ENCODE data around the gene PGS1. TPM values are rescaled to one million over a fixed set of nuclear protein-coding genes. Genes with fewer than 3 reads are reported as not detected.

The PGS1 gene
- total and polyA plus RNA-seq, 8 donors = 42.9 to 83.6 (median 58.7) TPM

- DNase-seq (peak in 1 of 4 donors; percentile 60), ATAC-seq (peak; percentile 20)
- Histone ChIP-seq H3K27ac (peak overlapping the region; percentile 90 to 93), H3K27me3 (no peaks in the 10 kb centered on the region), H3K36me3 (peaks cover 0 to 48% of the 10 kb centered on the region in 2 donors), H3K4me1 (peaks cover 67 to 100% of the 10 kb centered on the region in 2 donors), H3K9me3 (no peaks in the 10 kb centered on the region), H3K4me3 (peak overlapping the region in 1 of 2 donors; percentile 14)
- intact Hi-C loops (cut with DNase I) = no loop called here
- TF ChIP-seq CTCF (IDR thresholded peaks at IDR 0.05) = peak; percentile 24 to 45
These were observed 34.0 kb downstream of the PGS1 start for GRCh38 chr17:78412403-78412802.

GRCh38 chr17:78414178-78415162 is 36.0 kb downstream of the PGS1 start:
- intact Hi-C loops (cut with DNase I) = no loop called here
- DNase-seq = peak in 1 of 4 donors; percentile 83
- Histone ChIP-seq H3K36me3 (peaks cover 0 to 37% of the 10 kb centered on the region in 2 donors), H3K4me3 (peak overlapping the region in 1 of 2 donors; percentile 35), H3K27me3 (no peaks in the 10 kb centered on the region), H3K9me3 (no peaks in the 10 kb centered on the region), H3K4me1 (peaks cover 74 to 100% of the 10 kb centered on the region in 2 donors), H3K27ac (peak overlapping the region; percentile 90 to 93)
- TF ChIP-seq CTCF (IDR thresholded peaks at IDR 0.05) = no peak
- no peak for ATAC-seq

GRCh38 chr17:78415821-78416711 is 37.6 kb downstream of the PGS1 start:
- peak; percentile 9 for ATAC-seq
- intact Hi-C loops (cut with DNase I) = no loop called here
- peak overlapping the region in 1 of 2 donors; percentile 35 for H3K4me3 ChIP-seq

GRCh38 chr17:78416791-78417530 is 38.5 kb downstream of the PGS1 start:
- ATAC-seq = peak; percentile 62
- DNase-seq = peak in 3 of 4 donors; percentile 54 to 81 (median 69)
- H3K4me1 ChIP-seq = peaks cover 63 to 100% of the 10 kb centered on the region in 2 donors
- intact Hi-C loops (cut with DNase I) = no loop called here
- peak overlapping the region; percentile 90 to 93 for H3K27ac ChIP-seq
- no peak for TF ChIP-seq CTCF (IDR thresholded peaks at IDR 0.05)
- peaks cover 0 to 55% of the 10 kb centered on the region in 2 donors for H3K36me3 ChIP-seq
- H3K9me3 ChIP-seq = no peaks in the 10 kb centered on the region
- H3K27me3 ChIP-seq = no peaks in the 10 kb centered on the region
- peak overlapping the region in 1 of 2 donors; percentile 35 for H3K4me3 ChIP-seq

More at GRCh38 chr17:78415821-78416711, 37.6 kb downstream of the PGS1 start:
- no peak for TF ChIP-seq CTCF (IDR thresholded peaks at IDR 0.05)
- Histone ChIP-seq H3K36me3 (peaks cover 0 to 46% of the 10 kb centered on the region in 2 donors), H3K27ac (peak overlapping the region; percentile 90 to 93), H3K27me3 (no peaks in the 10 kb centered on the region), H3K4me1 (peaks cover 68 to 100% of the 10 kb centered on the region in 2 donors), H3K9me3 (no peaks in the 10 kb centered on the region)
- DNase-seq = peak in 2 of 4 donors; percentile 32 to 68

Data from left lung (tissue), 10 donors.